HTR-8/SVneo (cell line): ENCODE data around the gene ACYP2.
"Not testable (repeated sequence)": the region's sequence is repeated elsewhere in the genome, so short reads cannot be mapped to it uniquely, and the experiment has no call there.

Source experiments
- DNase-seq: peaks from one replicate; pipeline ENCODE4 v3.0.0; 2011; ENCODE audit warnings: low spot score, mixed read lengths; ENCODE audit not compliant: insufficient read length
- FAIRE-seq: peaks from 2 replicates; lab custom pipeline; 2011; peaks lifted over from hg19 to GRCh38; lab: Jason Lieb, UNC

The ACYP2 gene

DNA sequence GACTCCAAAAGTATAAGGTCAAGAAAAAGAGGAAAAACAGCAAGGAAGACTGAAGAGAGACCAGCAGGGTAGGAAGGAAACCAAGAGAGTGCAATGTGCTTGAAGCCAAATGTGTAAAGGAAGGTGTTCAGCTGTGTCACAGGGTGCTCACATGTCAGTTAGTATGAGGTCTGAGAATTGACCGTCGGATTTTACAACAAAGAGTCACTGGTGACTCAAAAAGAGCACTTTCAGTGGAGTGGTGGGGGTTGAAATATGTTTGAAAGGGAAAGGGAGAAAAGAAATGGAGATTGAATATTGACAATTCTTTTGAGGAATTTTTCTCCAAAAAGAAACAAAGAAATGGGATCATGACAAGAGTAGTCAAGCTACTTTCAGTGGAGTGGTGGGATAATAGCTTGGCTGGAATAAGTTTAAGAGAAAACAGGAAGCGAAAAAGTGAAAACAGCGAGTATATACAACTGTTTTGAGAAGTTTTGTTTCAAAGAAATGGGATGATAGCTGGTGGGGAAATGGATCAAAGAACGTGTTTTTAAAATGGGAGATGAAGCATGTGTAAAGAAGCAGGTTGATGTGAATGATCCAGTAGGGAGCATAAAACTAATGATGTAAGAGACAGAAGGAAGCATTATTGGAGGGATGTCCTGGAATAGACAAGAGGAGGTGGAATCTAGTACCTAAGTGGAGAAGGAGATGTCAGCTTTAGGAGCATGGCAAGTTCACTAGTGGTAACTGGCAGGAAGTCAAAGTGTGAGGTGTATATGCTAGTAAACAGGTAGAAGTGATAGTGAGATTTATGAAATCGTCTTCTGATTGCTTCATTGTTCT lies 144.2 kb downstream of the ACYP2 start:
- DNase-seq (no peak), FAIRE-seq (peak; percentile 42)

- no peak for FAIRE-seq
- no peak for DNase-seq
Measured at GRCh38 chr2:54260241-54260595, 144.8 kb downstream of the ACYP2 start.

- DNase-seq (no peak), FAIRE-seq (no peak)
Measured at GRCh38 chr2:54261537-54261936, 146.1 kb downstream of the ACYP2 start.

DNA sequence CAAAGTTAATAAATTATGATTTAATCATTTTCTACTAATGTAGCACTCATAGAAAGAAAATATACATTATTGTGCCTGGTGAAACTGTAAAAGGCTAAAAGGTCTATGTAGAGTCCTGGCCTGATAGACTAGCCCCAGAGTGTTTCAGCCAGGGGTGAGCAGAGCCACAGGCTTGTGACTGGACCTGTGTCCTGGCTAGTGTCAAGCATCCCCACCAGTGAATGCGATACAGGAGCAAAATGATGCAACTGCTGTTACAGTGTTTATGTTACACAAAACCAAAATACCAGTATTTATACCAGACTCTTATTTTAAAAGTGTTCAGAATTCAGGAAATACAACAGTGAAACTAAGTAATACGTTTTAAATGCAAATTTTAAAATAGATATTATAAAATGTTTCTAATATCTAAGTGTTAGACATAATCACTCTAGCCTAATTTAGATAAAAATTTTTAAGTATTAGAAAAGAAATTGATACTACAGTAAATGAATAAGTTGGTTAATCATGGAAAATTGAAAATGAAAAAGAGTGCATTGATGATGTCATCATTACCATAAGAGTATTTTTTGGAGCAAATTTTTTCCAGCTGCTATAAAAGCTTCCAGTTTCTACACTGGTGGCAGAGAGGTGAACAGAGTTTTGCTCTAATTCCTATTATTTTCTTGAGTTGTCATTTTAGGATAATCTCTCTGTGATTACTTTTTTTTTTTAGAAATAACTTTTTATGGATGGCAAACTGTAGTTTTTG lies 146.8 kb downstream of the ACYP2 start:
- FAIRE-seq = no peak
- no peak for DNase-seq

DNA sequence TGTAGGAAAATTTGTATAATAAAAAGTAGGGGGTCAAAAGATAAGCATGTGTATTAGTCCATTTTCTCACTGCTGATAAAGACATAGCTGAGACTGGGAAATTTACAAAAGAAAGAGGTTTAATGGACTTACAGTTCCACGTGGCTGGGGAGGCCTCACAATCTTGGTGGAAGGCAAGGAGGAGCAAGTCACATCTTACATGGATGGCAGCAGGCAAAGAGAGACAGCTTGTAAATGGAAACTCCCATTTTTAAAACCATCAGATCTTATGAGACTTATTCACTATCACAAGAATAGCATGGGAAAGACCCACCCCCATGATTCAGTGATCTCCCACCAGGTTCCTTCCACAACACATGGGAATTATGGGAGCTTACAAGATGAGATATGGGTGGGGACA lies 149.7 kb downstream of the ACYP2 start:
- not testable (repeated sequence) for FAIRE-seq, DNase-seq

GRCh38 chr2:54267577-54267976 lies 152.2 kb downstream of the ACYP2 start:
- no peak for DNase-seq
- FAIRE-seq = no peak

DNA sequence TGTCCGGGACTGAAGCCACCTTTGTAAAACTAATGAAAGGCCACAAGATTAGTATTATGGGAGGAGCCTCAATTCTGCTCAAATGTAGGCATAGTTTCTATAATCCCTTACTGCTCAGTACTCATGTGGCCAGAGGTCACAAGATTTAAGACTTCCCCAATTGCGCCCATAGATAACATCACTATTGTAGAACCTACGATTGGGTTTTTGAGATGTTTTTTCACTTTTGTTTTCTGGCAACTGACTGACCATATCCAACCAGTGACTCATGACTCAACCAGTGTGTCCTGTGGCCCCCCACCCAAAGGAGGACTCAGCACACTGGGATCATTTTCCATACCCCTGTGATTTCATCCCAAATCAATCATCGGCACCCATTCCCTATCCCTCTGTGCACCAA lies 155.8 kb downstream of the ACYP2 start:
- no peak for DNase-seq
- no peak for FAIRE-seq

DNA sequence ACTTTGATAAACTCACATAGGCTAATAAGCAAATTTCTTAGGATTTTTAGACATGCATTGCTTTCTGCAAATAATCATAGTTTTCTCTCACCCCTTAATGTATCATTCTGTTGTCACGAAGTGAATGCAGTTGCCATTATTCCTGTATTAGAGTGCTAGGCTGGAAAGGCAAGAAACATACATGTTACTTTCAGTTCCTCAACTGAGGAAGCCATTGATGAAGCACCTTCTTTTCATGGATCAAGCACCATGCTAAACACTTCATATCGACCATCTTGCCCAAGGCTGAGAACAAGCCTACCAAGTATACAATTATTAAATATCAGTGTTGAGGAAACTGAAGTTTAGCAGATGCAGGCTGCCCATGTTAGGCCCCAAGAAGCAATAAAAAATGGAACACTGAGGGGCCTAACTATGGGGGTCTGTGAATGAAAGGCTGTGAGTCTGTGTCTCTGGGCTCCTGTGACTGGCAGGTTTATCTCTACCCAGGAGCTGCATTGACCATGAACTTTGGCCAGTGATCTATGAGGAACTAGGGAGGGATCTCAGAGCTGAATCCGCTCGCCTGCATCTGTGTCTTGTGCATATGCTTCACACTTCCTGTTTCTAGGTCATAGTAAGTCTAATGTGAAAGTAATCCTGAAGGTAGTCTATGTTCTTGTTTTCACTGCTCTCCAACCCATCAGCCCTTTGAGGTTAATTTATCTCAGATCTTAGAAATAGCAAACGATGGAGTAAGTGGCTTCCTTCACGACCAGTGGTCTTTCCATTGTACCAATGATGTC lies 156.6 kb downstream of the ACYP2 start:
- DNase-seq (no peak), FAIRE-seq (no peak)

- FAIRE-seq (peak; percentile 13), DNase-seq (no peak)
Measured at GRCh38 chr2:54274781-54275242, 159.4 kb downstream of the ACYP2 start.

DNA sequence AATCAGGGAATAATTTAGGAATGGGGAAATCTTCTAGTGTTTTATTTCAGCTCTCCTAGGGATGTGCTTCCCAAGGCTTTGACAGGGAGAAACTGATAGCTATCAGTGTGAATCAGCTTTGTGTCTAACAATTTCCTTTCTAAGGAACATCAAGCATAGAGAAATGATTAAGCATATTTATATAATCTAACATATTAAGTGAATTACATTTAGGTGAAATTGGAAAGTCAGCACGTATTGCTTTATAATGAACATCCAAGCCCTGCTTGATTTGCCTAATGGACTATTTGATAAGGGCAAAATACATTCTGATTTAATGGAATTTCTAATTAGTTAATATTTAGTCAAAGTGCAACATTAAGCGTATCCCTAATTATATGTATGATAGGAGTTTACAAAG lies 160.1 kb downstream of the ACYP2 start:
- FAIRE-seq (no peak), DNase-seq (no peak)

GRCh38 chr2:54279385-54279784 lies 164.0 kb downstream of the ACYP2 start:
- DNase-seq = peak; percentile 8
- no peak for FAIRE-seq

- FAIRE-seq (no peak), DNase-seq (no peak)
Measured at GRCh38 chr2:54284826-54285225, 169.4 kb downstream of the ACYP2 start.

DNA sequence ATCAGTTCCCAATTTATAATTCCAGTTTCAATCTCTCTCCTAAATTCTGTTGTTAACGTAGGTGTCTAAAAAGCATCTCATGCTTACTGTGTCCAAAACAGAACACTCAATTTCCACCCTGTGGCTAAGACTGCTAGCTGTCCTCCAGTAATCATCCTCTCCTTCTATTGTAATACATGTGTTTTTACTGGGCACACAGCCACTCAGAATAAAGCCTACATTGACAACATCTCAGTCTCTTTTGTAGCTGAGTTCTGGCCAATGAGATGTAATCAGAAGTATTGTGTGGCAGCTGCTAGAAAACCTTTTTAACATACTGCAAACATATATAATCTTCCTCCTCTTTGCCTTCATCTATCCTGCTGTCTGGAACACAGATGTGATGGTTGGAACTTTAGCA lies 170.0 kb downstream of the ACYP2 start:
- DNase-seq (no peak), FAIRE-seq (peak; percentile 31)

DNA sequence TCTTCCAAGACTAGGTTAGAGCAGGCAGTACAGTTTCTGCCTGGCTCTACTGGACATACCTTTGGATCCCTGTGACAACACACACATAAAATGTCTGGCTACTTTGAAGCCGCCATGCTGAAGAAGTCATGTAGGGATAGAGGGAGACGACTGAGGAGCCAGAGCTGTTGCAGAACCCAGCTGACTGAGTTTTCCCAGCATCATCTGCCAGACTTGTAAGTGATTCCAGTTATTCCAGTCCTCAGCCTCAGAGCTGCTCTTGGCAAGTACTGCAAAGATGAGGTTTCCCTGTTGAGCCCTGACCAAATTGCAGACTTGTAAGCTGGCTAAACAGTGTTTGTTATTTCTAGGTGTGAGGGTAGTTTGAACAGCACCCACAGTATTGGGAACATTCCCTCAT lies 172.1 kb downstream of the ACYP2 start:
- DNase-seq (no peak), FAIRE-seq (no peak)

- no peak for DNase-seq
- FAIRE-seq = no peak
Measured at GRCh38 chr2:54289917-54290316, 174.5 kb downstream of the ACYP2 start.

- no peak for DNase-seq
- no peak for FAIRE-seq
Measured at GRCh38 chr2:54290356-54291025, 175.1 kb downstream of the ACYP2 start.

DNA sequence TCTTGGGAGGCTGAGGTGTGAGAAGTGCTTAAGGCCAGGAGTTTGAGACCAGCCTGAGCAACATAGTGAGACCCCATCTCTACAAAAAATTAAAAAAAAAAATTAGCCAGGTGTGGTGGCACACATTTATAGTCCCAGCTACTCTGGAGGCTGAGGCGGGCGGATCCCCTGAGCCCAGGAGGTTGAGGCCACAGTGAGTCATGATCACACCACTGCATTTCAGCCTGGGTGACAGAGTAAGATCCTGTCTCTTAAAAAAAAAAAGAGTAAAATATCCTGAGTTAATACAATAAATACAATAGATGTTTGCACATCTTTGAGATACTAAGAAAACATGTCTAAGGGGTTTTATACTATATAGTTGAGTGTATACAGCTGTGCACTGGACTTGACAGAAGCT lies 179.2 kb downstream of the ACYP2 start:
- not testable (repeated sequence) for FAIRE-seq, DNase-seq

DNA sequence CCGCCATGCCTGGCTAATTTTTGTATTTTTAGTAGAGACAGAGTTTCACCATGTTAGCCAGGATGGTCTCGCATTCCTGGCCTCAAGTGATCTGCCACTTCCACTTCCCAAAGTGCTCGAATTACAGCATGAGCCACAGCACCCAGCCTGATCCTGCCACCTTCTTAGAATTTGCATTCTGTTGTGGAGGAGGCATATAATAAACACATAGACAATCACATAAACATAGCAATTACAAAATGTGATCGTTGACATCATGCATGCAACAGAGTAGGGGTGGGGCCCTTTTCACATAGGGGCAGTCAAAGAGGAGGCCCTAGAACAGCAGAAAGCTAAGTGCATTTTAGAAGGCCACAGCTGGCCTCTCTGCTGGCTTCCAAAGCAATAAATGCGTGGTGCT lies 180.5 kb downstream of the ACYP2 start:
- no peak for DNase-seq
- no peak for FAIRE-seq

- FAIRE-seq (no peak), DNase-seq (no peak)
Measured at GRCh38 chr2:54298514-54298913, 183.1 kb downstream of the ACYP2 start.

GRCh38 chr2:54303631-54304030 lies 188.2 kb downstream of the ACYP2 start:
- FAIRE-seq = no peak
- DNase-seq = no peak
